Fibroblast of gingiva (primary cell): ENCODE data around the gene SLC38A9.

Experiments used
- DNase-seq: peaks from one replicate; pipeline ENCODE4 v3.0.0-alpha.2; 2011; ENCODE audit warnings: low read depth

SLC38A9 gene

DNA sequence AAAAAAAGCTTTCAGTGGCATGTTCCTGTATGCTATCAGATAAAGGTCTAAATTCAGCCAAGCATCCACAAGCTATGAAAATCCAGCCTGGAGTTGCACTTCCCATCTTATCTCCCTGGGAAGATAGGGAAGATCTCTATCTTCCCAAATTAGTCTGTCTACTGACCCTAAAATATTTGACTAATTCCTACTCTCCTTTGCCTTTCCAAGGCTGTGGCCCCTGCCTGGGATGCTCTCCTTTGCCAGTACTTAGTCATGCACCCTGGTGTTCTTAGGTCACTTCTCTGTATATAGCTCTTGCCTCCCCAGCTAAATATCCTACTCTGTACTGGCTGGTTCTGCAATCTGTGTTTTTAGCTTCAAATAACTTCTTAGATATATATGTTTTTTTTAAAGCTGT, 133.4 kb downstream of the SLC38A9 start:
- DNase-seq = no peak

DNA sequence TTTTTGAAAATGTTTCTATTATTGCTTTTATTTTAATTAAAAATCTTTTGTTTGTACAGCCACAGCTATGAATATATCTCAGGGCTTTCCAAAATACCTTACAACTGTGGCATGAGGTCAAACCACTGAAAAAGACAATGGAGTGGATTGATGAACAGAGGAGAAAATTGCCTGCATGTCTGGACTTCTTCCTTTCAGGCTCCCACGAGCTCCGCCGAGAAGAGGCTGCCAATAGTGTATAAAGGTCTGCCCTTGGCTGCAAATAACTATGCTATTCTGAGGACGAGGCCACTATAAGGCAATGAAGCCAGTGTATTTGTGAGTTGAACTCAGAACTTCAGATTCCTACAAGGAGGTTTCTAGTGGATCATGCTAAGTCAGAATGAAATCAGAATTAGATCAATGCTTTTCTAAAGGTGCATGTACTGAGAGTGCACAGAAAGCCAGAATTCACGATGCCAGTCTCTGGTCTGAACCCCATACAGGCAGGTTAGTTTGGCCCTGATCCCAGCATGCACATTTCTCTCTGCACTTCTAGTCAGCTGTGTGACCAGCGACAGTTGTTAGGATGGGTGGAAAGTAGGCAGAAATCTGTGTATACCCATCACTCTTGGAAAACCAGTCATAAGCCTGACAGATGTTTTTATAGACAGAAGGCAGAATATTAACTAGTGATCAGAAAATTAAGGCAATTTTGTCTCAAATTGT, 134.6 kb downstream of the SLC38A9 start:
- peak; percentile 20 for DNase-seq

DNA sequence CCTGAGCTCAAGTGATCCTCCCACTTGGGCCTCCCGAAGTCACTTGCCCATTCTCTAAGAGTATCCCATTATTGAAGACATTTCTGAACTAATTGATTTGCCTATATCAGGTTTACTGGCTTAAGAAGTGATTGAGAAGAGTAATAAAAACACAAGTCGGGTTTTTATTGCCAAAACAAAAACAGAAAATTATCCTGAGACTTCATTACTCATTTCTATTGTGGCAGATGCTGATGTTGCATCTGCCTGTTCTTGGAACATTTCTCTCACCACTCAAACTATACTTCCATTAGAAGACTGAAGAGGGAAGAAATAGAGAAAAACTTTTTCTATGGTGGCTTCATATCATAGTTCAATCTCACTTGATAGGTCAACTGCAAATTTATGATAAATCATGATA, 135.5 kb downstream of the SLC38A9 start:
- DNase-seq = no peak
